Measurements from ENCODE around the gene UBLCP1. TPM values are rescaled to one million over a fixed set of nuclear protein-coding genes. Genes with fewer than 3 reads are reported as not detected.

The UBLCP1 gene, protein sequence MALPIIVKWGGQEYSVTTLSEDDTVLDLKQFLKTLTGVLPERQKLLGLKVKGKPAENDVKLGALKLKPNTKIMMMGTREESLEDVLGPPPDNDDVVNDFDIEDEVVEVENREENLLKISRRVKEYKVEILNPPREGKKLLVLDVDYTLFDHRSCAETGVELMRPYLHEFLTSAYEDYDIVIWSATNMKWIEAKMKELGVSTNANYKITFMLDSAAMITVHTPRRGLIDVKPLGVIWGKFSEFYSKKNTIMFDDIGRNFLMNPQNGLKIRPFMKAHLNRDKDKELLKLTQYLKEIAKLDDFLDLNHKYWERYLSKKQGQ
- 12.6 and 20.2 TPM in 2 replicates for total RNA-seq (2016; rRNA removed; fragmentation: Illumina TruSeq; extraction: Trizol)
- total RNA-seq (2016; cell fraction: cytosol; rRNA removed; fragmentation: Illumina TruSeq; extraction: Trizol; ENCODE audit: low read depth), result 2.4 and 2.6 TPM in 2 replicates
- total RNA-seq (2016; cell fraction: insoluble cytoplasmic fraction; rRNA removed; fragmentation: Illumina TruSeq; extraction: Trizol), result 11.6 and 19.3 TPM in 2 replicates
- 5.3 and 7.5 TPM in 2 replicates for total RNA-seq (2016; cell fraction: membrane; rRNA removed; fragmentation: Illumina TruSeq; extraction: Trizol)
- total RNA-seq (2016; cell fraction: nucleus; rRNA removed; fragmentation: Illumina TruSeq; extraction: Trizol), result 8.9 and 9.5 TPM in 2 replicates
- polyA plus RNA-seq (2011; rRNA removed), result 5.2 and 6.5 TPM in 2 replicates
- 2.2 and 4.3 TPM in 2 replicates for polyA plus RNA-seq (2011; cell fraction: cytosol; rRNA removed)
- polyA plus RNA-seq (2011; cell fraction: nucleus; rRNA removed), result 1.3 and 2.2 TPM in 2 replicates
- 12.3 and 12.8 TPM in 2 replicates for polyA plus RNA-seq (2012)
- 2.4 and 3.0 TPM in 2 replicates for polyA plus RNA-seq (2016; cell fraction: cytosol; fragmentation: Illumina TruSeq; extraction: Trizol; ENCODE audit: low read depth)
- polyA plus RNA-seq (2016; cell fraction: insoluble cytoplasmic fraction; fragmentation: Illumina TruSeq; extraction: Trizol; ENCODE audit: low read depth), result 27.3 and 29.1 TPM in 2 replicates
- polyA plus RNA-seq (2016; cell fraction: membrane; fragmentation: Illumina TruSeq; extraction: Trizol; ENCODE audit: low read depth), result 6.5 and 7.9 TPM in 2 replicates
- 19.4 and 20.6 TPM in 2 replicates for polyA plus RNA-seq (2016; cell fraction: nucleus; fragmentation: Illumina TruSeq; extraction: Trizol; ENCODE audit: insufficient read depth, low read depth)
- polyA minus RNA-seq (2011; rRNA and poly(A)+ RNA removed; ENCODE audit: low replicate concordance), result 0.98 and 1.6 TPM in 2 replicates
- polyA minus RNA-seq (2011; cell fraction: cytosol; rRNA and poly(A)+ RNA removed), result 3.0 and 4.1 TPM in 2 replicates
- 6.2 and 9.3 TPM in 2 replicates for polyA minus RNA-seq (2011; cell fraction: nucleus; rRNA and poly(A)+ RNA removed)
- Bru-seq, nascent RNA, result percentile 78 among the genes with signal in this experiment
- BruChase-seq, experiment 1, labeled RNA remaining after a 6-hour chase, result percentile 78 among the genes with signal in this experiment
- BruChase-seq, experiment 2, labeled RNA remaining after a 2-hour chase, result percentile 71 among the genes with signal in this experiment
- long read RNA-seq, experiment 1, transcript UBLCP1-201 (11 exons, 2,392 nt), result major isoform, 21 of 26 reads
- long read RNA-seq, experiment 1, partial matches to known transcripts, result 4 of 26 reads
- long read RNA-seq, experiment 1, other reads (novel, unspliced or antisense), result 1 of 26 reads
- long read RNA-seq, experiment 2, transcript UBLCP1-201 (11 exons, 2,392 nt), result major isoform, 7 of 24 reads
- long read RNA-seq, experiment 2, partial matches to known transcripts, result 0 of 24 reads
- long read RNA-seq, experiment 2, other reads (novel, unspliced or antisense), result 17 of 24 reads

DNA sequence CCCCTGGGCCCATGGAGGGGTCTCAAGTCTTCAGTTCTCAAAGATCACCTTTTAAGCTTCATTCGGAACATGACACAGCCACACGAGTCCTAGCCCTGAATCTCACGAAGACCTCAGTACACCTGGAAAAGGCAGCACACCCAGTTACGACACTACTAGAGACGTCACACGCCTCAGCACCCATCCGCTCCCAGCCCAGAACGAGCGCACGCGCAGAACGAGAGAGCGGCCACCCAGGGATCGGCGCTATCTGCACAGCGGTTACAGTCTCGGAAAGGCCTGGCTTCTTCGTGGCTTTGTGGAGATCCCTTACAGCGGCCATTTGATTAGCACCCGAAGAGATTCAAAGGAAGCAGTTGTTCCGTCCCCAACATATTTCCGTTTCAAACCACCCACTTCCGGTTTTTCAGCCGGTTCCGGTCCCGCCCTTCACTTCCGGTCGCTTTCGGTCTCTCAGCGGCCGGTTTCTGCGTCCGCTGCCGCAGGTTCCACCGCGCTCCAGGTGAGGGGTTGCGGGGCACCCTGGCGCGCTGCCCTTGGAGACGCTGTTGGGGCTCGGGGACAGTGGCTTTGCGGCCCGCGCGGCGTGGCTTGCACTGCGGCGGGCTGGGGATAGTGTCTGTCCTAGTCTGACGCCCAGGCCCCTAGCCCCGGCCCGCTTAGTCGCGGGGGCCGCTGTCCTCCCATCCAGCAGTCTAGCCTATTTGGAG lies at the start of gene UBLCP1:
TSS of gene UBLCP1 (plus strand) at position 432 of the 710 bp plus-strand sequence. CDS start 5,626 bp downstream, outside the sequence.
- BruUV-seq (replicated peaks), result no TSS peak
- in situ Hi-C loops (cut with HindIII; ENCODE audit: extremely low pct_ligation_motif_present, low pct_unique_long_range_greater_than_20kb), result no loop called here
- CTCF ChIA-PET (ENCODE audit: low intra/inter-chr PET ratio, low total read pairs), result no interaction called here
- TF ChIP-seq, protein P1, sequence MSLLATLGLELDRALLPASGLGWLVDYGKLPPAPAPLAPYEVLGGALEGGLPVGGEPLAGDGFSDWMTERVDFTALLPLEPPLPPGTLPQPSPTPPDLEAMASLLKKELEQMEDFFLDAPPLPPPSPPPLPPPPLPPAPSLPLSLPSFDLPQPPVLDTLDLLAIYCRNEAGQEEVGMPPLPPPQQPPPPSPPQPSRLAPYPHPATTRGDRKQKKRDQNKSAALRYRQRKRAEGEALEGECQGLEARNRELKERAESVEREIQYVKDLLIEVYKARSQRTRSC (CRISPR knock-in tag; IDR thresholded peaks at IDR 0.05; ENCODE audit: low read depth), result no peak
- TF ChIP-seq, protein P2, sequence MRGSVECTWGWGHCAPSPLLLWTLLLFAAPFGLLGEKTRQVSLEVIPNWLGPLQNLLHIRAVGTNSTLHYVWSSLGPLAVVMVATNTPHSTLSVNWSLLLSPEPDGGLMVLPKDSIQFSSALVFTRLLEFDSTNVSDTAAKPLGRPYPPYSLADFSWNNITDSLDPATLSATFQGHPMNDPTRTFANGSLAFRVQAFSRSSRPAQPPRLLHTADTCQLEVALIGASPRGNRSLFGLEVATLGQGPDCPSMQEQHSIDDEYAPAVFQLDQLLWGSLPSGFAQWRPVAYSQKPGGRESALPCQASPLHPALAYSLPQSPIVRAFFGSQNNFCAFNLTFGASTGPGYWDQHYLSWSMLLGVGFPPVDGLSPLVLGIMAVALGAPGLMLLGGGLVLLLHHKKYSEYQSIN (CRISPR knock-in tag; IDR thresholded peaks at IDR 0.05; ENCODE audit: borderline replicate concordance), result no peak
- no peak for TF ChIP-seq ZFYVE20 (CRISPR knock-in tag; IDR thresholded peaks at IDR 0.05; ENCODE audit: borderline replicate concordance, low read depth)
- no peak for TF ChIP-seq DR1 (CRISPR knock-in tag; IDR thresholded peaks at IDR 0.05)
- TF ChIP-seq, protein P3, sequence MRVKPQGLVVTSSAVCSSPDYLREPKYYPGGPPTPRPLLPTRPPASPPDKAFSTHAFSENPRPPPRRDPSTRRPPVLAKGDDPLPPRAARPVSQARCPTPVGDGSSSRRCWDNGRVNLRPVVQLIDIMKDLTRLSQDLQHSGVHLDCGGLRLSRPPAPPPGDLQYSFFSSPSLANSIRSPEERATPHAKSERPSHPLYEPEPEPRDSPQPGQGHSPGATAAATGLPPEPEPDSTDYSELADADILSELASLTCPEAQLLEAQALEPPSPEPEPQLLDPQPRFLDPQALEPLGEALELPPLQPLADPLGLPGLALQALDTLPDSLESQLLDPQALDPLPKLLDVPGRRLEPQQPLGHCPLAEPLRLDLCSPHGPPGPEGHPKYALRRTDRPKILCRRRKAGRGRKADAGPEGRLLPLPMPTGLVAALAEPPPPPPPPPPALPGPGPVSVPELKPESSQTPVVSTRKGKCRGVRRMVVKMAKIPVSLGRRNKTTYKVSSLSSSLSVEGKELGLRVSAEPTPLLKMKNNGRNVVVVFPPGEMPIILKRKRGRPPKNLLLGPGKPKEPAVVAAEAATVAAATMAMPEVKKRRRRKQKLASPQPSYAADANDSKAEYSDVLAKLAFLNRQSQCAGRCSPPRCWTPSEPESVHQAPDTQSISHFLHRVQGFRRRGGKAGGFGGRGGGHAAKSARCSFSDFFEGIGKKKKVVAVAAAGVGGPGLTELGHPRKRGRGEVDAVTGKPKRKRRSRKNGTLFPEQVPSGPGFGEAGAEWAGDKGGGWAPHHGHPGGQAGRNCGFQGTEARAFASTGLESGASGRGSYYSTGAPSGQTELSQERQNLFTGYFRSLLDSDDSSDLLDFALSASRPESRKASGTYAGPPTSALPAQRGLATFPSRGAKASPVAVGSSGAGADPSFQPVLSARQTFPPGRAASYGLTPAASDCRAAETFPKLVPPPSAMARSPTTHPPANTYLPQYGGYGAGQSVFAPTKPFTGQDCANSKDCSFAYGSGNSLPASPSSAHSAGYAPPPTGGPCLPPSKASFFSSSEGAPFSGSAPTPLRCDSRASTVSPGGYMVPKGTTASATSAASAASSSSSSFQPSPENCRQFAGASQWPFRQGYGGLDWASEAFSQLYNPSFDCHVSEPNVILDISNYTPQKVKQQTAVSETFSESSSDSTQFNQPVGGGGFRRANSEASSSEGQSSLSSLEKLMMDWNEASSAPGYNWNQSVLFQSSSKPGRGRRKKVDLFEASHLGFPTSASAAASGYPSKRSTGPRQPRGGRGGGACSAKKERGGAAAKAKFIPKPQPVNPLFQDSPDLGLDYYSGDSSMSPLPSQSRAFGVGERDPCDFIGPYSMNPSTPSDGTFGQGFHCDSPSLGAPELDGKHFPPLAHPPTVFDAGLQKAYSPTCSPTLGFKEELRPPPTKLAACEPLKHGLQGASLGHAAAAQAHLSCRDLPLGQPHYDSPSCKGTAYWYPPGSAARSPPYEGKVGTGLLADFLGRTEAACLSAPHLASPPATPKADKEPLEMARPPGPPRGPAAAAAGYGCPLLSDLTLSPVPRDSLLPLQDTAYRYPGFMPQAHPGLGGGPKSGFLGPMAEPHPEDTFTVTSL (CRISPR knock-in tag; IDR thresholded peaks at IDR 0.05; ENCODE audit: borderline replicate concordance), result no peak

More for the DNA sequence above, at the start of gene UBLCP1:
- Histone ChIP-seq H3K4me2 (ENCODE audit: low read depth, low read length) (peak within 1 kb of the TSS; percentile 89), H3K4me3 (replicated peaks in 1 of 3; ENCODE audit: insufficient read depth in 1 of 3, low read depth in 2 of 3, low read length in 3 of 3) (peak within 1 kb of the TSS; percentile 94 to 98 (median 97)), H3K9ac (ENCODE audit: insufficient read depth, low read depth, low read length) (peak within 1 kb of the TSS; percentile 75), H4K20me1 (ENCODE audit: insufficient read depth, low read length) (no peaks in the 10 kb centered on the region), H3K27ac (ENCODE audit: extremely low read length, insufficient read depth, low read length) (peak within 1 kb of the TSS; percentile 79), H3K36me3 (replicated peaks in 1 of 2; ENCODE audit: control insufficient read depth in 1 of 2, insufficient read depth in 2 of 2, low read length in 2 of 2) (no peaks in the 10 kb centered on the region), H3K79me2 (ENCODE audit: insufficient read depth, low read length) (peaks cover 8% of the 10 kb centered on the region), H3K4me1 (ENCODE audit: insufficient read depth, low read length) (peaks cover 26% of the 10 kb centered on the region), H2AFZ (ENCODE audit: low read length) (peak within 1 kb of the TSS; percentile 81), H3K27me3 (ENCODE audit: control insufficient read depth in 1 of 2, insufficient read depth in 2 of 2, low read length in 2 of 2) (no peaks in the 10 kb centered on the region; a peak in 1 of 5 replicates), H3K9me3 (ENCODE audit: low read length) (no peaks in the 10 kb centered on the region; the same call in 1 of the 2 replicates)
- ATAC-seq, result peak; percentile 96
- peak; percentile 86 for FAIRE-seq
- POLR2A ChIA-PET, result no interaction called here
- intact Hi-C loops (cut with micrococcal nuclease; ENCODE audit: unreplicated experiment), result loop anchor here (1.0 to 2.0 kb wide), 2 partner anchors 55 to 106 kb away; no protein-coding TSS in a partner anchor
- WGBS (ENCODE audit: low lambda C conversion rate), result 3% methylated on average over 42 of the region's 54 CpGs
- peak; percentile 76 for DNase-seq (ENCODE audit: low spot score)
